T-helper 22 cell (primary cell): ENCODE measurements around the gene PPP1R7.

Experiments used
- DNase-seq: peaks from one replicate; pipeline ENCODE4 v3.0.0-alpha.2; 2020; ENCODE audit warnings: low read depth

PPP1R7 gene

DNA sequence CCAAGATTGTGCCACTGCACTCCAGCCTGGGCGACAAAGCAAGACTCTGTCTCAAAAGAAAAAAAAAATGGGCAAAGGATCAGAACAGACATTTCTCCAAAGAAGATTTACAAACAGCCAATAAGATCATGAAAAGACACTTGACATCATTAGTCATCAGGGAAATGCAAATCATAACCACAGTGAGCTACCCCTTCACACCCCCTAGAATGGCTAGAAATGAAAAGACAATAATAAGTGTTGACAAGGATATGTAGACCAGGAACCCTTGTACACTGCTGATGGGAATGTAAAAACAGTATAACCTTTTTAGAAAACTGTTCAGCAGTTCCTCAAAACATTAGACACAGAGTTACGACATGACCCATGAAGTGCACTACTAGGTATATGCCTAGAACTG, 29.8 kb upstream of the PPP1R7 start:
- DNase-seq, result no peak

DNA sequence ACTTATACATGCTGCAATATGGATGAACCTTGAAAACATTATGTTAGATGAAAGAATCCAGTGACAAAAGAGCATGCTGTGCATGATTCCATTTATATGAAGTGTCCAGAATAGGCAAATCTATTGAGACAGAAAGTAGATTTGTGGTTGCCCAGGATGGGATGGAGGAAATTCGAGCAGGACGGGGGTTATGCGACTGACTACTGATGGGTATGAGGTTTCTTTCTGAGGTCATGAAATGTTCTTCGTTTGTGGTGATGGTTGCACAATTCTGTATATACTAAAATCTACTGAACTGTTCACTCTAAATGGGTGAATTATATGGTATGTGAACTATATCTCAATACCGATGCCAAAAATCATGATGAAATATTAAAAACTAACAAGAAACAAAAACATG, 29.3 kb upstream of the PPP1R7 start:
- no peak for DNase-seq

DNA sequence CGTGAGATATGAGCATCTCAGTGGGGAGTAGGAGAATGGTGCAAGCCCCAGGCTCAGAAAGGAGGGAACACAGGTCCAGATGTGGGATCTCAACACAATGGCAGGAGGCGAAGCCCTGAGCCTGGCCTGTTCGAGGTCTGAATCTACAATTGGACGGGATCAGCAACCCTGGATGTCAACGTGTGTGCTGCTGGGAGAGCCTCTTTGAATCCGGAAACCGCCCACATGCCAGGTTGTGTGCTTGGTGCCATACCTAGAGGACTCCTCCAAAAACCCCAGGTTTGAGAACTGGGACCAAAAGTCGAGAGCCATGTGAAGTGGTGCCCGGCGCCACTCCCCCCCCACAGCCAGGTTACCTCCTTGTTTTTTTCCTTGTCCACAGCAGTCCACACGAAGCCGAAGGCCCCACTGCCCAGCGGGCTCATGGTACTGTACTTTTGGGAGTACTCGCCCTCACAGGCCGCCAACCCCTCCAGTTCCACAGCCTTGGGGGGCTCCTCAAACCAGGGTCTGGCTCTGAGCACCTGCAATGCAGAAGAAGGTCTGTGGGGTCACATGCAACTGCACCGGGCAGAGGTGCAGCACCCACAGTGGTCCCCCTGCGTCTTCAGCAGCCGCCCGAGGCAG, 27.8 kb upstream of the PPP1R7 start:
- no peak for DNase-seq

DNA sequence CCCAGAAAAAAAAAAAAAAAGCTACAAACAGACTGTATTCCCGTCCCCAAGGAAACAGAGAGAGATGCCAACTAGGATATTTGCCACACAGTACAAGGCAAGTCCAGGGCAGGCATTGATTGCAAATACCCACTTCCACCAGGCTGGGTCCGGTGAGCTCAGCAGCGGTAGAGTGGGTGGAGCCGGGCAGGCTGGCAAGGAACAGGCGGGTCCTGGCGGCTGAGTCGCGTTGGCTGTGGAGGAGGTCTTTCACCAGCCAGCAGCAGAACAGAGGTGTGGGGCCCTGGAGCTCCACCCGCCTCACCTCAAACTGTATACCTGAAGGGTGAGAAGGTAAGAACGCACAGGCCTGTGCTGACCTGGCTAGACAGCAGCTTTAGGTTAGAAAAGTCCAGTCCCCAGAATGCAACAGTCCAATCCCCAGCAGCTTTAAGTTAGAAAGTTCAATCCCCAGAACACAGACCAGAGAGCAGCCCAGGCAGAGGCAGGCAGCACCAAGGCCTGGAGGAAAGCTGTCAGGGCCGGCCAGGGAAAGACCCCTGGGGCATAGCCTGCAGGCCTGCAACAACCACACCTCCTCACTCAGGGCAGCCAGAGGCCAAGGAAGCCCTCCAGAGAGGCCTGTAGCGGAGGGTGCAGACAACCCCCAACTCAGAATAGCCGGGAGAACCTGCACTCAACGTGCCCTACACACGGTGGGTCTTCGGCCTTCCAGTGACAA, 26.3 kb upstream of the PPP1R7 start:
- DNase-seq, result peak; percentile 41

DNA sequence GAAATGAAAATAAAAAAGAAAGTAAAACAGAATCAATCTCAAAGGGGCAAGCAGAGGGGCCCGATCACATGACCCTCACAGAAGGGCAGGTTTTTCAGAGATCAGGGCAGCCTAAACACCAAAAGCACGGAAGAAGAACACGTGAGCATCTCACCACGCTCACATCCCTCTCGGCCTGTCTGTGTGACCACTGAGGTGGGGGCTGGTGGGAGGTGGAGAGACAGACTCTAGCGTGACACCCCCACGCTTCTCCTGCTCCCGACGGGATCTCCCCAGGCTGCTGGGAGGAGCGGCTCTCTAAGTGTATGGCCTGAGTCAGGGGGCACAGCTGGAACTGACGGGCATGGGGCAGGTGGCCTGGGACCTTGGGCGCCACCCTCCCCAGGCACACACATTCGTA, 24.6 kb upstream of the PPP1R7 start:
- no peak for DNase-seq

DNA sequence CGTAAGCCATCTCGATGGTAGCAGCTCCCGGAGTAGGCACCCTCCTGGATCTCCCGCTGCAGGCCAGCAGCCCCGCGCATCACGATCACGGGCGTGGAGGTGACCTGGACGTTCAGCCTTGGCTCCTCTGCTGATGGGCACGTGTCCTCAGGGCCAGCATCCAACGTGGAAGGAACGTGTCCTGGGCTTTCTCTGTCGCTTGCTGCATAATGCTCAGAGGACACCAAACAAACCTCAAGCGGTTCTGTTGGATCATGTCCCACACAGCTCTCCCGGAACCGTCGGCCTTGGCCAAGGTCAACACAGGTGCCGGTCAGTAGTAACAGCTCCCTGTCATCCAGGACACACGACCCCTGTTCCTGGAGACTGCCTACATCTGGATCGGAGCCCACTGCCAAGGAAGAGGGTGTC, 24.1 kb upstream of the PPP1R7 start:
- DNase-seq, result no peak

DNA sequence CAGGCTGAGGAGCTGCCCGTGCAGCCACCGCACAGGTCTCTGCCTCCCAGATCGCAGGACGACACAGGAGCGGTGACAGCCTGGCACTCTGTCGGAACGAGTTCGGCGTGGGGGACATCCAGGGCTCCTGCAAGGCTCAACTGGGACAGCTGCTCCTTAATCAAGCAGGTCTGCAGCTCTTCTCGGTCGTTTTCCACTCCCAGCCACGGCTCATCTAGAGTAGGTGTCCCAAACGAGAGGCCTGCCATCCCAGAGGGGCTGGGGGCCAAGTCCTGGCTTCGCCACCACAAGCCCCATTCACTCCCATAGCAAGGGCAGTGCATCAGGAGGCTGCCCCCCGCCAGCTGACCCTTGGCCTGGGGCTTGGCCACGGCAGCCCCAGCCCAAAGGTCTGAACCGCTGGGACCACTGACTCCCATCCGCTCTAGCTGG, 23.5 kb upstream of the PPP1R7 start:
- DNase-seq, result no peak

DNA sequence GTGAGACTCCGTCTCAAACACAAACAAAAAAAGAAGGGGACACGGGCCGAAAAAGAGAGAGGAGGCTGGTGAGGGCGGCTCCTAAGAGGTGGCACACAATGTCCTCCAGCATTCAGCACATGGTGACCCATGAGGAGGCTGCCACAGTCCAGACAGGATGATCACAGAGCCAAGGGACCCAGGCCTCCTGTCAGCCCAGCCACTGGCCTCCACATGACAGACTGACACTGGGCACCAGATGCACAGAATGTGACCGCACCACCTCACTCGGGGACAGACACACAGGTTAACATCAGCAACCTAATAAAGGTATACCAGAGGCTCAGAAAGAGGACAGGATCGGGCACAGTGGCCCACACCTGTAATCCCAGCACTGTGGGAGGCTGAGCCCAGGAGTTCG, 22.0 kb upstream of the PPP1R7 start:
- no peak for DNase-seq

DNA sequence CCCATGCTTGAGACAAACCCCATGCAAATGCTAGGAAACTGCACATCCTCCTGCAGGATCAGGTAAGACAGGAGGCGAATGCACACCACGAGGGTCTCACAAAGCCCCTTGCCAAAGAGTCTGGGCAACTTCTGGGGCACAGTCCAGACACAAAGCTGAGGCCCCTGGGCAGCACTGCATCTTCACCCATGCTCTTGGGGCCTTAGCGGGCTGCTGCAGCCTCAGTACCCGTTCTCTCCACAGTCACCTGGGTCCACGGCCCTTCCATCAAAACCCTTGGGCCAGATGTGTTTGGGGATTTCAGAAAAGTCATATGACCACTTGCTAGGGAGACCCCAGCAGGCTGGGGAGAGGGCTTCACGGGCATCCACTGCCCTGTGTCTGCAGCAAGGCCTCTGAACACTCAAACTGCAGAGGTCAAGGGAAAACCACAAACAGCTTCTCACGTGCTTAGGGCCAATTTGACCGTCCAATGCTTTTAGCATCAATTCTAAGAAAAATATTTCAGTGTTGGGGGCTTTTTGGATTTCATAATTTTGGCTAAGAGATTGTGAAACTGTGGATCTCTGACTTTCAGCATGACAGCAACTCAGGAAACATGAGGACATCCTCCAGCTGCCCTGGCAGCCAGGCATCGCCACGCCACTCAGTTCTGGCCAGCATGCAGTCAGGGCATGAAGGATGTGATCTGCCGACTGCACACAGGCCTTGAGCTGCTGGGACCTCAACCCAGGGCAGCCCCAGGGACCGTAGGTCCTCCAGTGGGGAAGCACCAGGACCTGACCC, 21.0 kb upstream of the PPP1R7 start:
- DNase-seq, result no peak

DNA sequence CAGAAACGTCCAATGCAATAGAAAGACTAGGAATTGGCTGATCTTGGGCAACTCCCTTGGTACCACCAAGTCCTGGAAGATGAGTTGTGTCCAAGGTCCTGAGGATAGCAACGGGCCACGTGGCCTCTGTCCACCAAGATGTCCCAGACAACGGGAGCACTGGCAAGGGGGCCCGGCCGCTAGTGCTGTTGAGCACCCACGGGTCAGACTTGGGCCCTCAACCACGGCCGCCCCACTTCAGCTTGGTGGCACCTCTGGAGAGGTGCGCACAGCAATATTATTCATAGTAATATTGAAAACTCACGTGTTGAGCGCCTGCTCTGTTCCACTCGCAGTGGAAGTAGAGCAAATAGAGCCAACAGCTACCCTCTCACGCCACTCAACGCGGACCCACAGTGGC, 20.0 kb upstream of the PPP1R7 start:
- DNase-seq, result no peak

DNA sequence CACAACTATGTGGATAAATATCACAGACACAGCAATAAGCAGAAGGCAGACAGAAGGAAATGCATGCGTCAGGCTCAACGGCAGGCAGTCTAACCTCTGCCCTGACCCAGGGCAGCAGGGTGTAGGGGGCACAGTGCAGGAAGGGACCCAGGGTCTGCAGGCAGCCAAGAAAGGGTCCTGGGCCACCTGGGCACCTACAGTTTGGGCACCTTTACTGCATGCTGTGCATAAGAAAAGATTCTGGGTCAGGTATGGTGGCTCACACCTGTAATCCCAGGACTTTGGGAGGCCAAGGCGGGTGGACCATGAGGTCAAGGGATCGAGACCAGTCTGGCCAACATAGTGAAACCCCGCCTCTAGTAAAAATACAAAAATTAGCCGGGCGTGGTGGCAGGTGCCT, 18.7 kb upstream of the PPP1R7 start:
- DNase-seq, result no peak

DNA sequence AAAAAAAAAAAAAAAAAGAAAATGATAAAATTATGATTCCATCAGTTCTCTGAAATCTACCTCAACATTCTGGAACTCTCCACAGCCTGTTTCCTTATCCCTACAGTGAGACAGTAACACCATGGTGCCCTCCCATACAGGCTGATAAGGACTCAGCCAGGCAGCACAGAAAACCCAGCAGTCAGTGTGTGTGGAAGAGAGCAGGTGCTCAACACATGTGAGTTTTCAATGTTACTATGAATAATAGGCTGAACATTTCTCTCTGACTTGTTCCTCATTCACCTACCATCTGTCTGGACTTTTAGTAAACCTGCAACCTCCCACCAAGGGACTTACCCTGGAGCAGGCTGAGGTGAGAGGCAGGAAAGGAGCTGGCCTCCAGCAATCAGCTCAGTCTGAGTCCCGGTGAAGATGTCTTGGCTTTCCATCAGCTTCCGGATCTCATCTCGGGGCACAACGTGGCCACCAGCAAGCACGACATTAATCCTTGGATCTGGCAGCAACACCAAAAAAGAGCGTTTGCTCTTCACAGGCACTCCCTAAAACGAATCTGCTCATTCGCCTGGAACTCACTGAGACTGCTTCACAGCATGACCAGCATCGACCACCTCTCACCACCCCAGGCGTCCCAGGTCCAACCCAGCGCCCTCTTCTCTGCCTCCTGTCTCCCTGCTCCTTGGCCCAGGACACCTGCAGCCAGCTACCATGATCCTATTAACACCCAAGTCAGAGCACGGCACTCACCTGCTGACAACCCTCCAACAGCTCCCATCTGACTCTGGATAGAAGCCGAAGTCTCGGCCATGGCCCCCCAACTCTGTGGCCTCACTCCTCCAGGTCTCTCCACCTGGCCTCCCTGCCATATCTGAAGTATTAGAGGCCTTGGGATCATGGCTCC, 17.5 kb upstream of the PPP1R7 start:
- DNase-seq, result no peak

DNA sequence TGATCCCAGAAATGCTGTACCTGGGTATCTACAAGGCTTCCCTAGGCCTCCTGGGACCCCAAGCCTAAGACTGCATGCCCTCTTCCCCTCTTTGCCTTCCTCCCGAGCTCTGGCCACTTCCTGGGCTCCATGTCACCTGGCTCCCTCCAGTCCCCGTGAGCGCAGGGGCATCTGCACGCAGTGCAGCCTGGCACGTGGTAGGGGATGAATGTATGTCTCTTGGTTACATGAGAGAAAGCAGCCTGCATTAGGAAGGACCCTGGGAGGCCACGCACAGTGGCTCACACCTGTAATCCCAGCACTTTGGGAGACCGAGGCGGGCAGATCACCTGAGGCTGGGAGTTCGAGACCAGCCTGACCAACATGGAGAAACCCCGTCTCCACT, 16.8 kb upstream of the PPP1R7 start:
- no peak for DNase-seq

DNA sequence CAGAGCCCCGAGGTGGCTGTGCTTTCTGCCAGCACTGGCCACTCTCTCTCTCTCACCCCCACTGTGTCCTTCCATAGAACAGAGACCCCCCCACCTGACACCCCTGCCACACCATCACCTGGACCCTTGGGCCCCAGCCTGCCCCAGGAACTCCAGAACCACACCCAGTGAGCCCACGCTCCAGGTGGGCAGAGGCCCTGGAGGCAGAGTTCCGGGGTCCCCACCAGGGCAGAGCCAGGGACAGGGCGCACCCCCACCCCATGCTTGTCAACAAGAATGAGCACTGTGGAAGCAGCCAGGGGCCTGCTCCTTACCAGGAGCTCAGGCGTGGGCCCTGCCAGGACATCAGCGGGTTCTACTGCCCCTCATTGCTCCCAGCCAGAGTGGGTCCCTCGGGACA, 15.6 kb upstream of the PPP1R7 start:
- DNase-seq, result no peak

DNA sequence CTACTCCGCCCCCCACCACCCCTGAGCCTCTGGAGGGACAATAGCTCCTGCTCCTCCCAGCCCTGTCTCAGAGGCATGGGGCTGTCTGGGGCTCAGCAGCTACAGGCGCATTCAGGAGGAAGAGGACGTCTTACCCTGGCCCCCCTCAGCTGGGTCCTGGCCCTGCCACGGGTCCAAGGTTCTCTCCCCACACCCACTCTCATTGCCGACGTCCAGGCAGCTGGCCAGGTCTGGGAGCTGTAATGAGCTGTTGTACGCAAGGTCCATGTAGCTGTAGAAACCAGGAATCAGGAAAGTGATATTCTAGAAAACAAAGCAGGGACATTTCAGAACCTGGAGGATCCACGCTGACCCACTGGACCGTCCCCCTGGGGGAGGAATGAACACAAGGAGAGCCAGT, 14.5 kb upstream of the PPP1R7 start:
- no peak for DNase-seq

DNA sequence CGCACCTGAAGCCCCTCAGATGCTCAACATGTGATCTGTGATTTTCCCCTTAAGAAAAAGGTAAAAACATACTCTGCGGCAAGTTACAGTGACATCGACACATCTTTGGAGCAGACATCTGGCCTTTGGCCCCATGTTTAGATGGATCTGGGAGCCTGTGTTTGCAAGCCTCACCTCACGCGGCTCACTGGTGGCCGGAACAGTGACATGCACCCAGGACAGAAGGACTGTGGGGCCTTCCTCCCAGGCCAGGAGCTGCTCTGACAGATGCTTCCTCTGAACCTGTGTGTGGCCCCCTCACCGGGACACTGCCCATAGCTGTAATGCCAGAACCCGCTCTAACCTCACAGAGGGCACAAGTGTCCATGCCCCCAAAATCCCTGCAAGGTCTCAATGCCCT, 14.1 kb upstream of the PPP1R7 start:
- DNase-seq, result no peak

DNA sequence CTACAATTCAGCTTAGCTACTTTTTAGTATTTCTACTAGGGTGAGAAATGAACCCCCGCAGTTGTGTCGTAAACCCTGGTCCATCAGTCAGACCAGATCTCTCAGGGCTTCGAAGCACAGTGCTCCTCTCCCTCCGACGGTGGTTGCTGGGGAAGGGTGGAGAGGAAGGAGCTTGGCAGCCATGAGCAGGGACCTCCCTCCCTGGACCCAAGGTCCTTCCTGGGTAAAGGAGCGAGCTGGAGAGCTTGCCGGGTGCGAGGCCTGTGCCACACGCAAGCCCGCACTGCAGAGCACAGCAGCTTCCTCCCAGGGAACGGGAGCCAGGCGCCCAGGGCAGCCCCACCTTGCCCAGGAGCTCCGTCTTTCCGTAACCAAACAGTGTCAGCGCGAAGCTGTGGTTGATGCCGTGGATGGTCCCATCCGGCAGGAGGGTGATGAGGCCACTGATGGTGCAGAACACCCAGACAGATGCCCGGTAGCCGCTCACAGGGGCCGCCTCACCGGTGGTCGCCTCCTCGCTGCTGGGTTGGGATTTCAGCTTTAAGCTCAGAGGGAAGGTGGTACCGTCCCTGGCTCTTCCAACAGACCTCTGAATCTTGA, 13.5 kb upstream of the PPP1R7 start:
- no peak for DNase-seq

DNA sequence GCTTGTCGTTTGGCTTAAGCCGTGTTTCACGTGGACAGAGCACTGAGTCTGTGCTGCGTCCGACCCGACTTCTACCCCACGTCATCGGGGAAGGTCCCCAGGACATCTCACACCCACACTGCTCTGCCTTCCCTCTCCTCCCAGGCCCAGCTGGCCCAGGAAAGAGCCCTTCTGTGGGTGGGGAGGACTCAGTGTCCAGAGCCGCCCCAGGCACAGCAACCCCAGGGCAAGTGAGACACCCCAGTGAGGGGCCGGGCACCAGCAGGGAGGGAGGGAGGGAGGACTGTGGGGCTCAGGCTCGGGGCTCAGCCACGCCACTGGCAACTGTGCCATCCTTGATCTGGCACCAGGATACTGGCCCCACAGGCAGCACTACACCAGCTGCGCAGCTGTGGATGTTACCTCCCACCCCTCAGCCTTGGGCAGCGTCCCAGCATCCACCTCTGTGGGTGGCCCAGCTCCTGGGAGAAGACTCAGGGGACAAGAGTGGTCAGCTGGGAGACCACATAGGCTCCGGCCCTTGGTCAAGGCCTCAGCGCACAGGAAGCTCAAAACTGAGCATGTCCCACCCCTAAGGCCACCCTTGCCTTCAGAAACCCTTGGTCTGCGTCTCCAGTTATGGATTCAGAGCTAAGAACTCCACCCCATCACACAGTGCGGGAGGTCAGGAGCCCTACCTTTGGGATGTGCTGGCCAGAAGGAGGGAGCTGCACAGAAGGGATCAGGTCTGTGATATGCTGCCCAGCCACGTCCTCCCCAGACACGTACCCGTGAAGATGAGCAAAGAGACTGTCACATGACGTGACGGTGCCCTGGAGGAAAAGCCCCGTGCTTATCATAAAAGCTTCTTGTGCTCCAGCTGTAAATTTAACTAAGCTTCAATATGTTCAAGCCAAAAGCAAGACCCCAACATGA, 12.7 kb upstream of the PPP1R7 start:
- DNase-seq, result no peak

DNA sequence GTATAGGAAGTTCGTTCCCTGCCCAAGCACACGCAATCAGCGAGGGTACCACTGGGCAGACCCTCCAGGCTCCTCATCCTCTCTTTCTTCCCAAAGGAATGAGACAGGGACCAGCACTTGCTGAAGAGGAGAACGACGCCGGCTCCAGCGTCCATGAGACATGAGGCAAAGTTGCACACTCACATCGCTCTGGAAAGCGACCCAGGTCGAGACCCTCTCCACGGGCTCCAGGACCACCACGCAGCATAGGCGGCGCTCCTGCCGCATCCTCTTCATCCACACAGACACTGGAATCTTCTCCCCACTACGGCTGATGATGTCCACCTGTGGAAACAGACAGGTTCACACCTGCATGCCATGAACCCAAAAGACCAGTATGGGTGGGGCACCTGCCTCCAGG, 11.8 kb upstream of the PPP1R7 start:
- no peak for DNase-seq

DNA sequence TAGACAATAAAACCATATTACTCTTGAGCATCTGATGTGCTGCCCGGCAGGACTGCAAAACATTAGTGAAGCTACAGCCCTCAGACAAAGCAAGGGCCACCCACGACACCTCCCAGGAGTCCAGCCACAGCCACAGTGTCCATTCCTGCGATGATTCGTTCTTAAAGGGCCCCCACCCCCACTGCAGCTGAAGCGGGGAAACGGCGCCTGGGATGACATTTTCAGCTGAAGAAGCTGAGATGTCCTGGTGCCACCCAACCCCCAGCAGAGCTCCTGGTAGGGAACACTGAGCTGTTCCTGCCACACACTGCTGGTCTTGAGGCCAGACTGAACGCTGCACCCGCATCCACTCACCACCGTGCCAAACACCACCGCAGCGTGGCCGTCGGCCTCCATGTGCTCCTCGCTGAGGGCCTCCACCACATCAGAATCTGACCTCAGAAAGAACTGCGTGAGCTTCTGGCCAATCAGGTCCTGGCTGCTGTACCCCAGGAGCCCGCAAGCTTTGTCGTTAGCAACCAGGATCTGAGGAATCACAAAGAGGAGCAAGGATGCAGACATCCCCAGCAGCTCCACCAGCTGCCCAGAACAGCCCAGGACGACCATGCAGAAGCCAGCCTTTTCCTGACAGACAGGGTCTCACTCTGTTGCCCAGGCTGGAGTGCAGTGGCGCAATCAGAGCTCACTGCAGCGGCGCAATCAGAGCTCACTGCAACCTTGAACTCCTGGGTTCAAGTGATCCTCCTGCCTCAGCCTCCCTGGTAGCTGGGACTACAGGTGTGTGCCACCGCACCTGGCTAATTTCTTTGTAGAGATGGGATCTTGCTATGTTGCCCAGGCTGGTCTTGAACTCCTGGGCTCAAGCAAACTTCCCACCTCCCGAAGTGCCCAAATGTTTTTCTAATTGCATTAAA, 10.5 kb upstream of the PPP1R7 start:
- no peak for DNase-seq
